Measurements from ENCODE around the gene TAF11. TPM values are rescaled to one million over a fixed set of nuclear protein-coding genes. Genes with fewer than 3 reads are reported as not detected.
A peak's percentile ranks its signal among the peaks of the same experiment; 100 is the strongest.
"Not testable (repeated sequence)": the region's sequence is repeated elsewhere in the genome, so short reads cannot be mapped to it uniquely, and the experiment has no call there.

TAF11 gene
- total and polyA plus RNA-seq, 4 donors = 26.4 to 49.3 (median 46.2) TPM

GRCh38 chr6:34908194-34908593 is 20.4 kb upstream of the TAF11 start:
- 100% methylated on average over 3 of the region's 3 CpGs for WGBS (ENCODE audit: insufficient coverage)
- DNase-seq (ENCODE audit: low read depth in 4 of 6, low spot score in 6 of 6) = no peak
- H3K27me3 ChIP-seq (ENCODE audit: control insufficient read depth, insufficient read depth, low read length) = no peaks in the 10 kb centered on the region
- H3K36me3 ChIP-seq (ENCODE audit: control insufficient read depth, insufficient read depth, low read length) = no peaks in the 10 kb centered on the region
- H3K4me3 ChIP-seq (ENCODE audit: low read depth, low read length) = no peak overlapping the region
- H3K4me1 ChIP-seq (ENCODE audit: control insufficient read depth, insufficient read depth, low read length) = no peaks in the 10 kb centered on the region
- H3K27ac ChIP-seq (ENCODE audit: low read depth, low read length) = no peak overlapping the region
- H3K9me3 ChIP-seq (ENCODE audit: control insufficient read depth, insufficient read depth, low read length) = no peaks in the 10 kb centered on the region

DNA sequence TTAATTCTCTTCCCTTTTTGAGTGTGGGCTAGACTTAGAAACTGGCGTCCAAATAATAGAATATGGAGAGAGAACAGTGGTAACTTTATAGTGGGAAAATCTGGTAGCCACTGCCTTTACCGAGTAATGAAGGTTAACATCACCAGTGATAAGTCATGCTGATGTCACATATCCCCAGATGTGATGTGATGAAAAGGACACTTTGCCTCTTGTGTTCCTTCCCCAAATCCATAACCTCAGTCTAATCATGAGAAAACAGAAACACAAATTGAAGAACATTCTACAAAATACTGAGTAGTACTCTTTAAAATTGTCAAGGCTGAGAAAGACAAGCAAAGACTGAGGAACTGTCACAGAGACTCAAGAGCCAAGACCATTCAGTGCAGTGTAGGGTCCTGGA is 19.0 kb upstream of the TAF11 start:
- Histone ChIP-seq H3K4me1 (ENCODE audit: control insufficient read depth, insufficient read depth, low read length) (no peaks in the 10 kb centered on the region), H3K36me3 (ENCODE audit: control insufficient read depth, insufficient read depth, low read length) (no peaks in the 10 kb centered on the region), H3K27ac (ENCODE audit: low read depth, low read length) (no peak overlapping the region), H3K27me3 (ENCODE audit: control insufficient read depth, insufficient read depth, low read length) (no peaks in the 10 kb centered on the region), H3K9me3 (ENCODE audit: control insufficient read depth, insufficient read depth, low read length) (no peaks in the 10 kb centered on the region), H3K4me3 (ENCODE audit: low read depth, low read length) (no peak overlapping the region)
- no peak for DNase-seq (ENCODE audit: low read depth in 4 of 6, low spot score in 6 of 6)
- WGBS (ENCODE audit: insufficient coverage) = no CpG with 5 or more reads among the region's 2 CpGs

GRCh38 chr6:34904990-34905613 is 17.3 kb upstream of the TAF11 start:
- Histone ChIP-seq H3K9me3 (ENCODE audit: control insufficient read depth, insufficient read depth, low read length) (no peaks in the 10 kb centered on the region), H3K27me3 (ENCODE audit: control insufficient read depth, insufficient read depth, low read length) (no peaks in the 10 kb centered on the region), H3K27ac (ENCODE audit: low read depth, low read length) (no peak overlapping the region), H3K36me3 (ENCODE audit: control insufficient read depth, insufficient read depth, low read length) (no peaks in the 10 kb centered on the region), H3K4me1 (ENCODE audit: control insufficient read depth, insufficient read depth, low read length) (no peaks in the 10 kb centered on the region), H3K4me3 (ENCODE audit: low read depth, low read length) (no peak overlapping the region)
- 93% methylated on average over 3 of the region's 5 CpGs for WGBS (ENCODE audit: insufficient coverage)
- no peak for DNase-seq (ENCODE audit: low read depth in 4 of 6, low spot score in 6 of 6)

GRCh38 chr6:34901930-34902329 is 14.1 kb upstream of the TAF11 start:
- H3K9me3 ChIP-seq (ENCODE audit: control insufficient read depth, insufficient read depth, low read length) = no peaks in the 10 kb centered on the region
- peak in 1 of 6 donors; percentile 43 for DNase-seq (ENCODE audit: low read depth in 4 of 6, low spot score in 6 of 6)
- H3K4me3 ChIP-seq (ENCODE audit: low read depth, low read length) = no peak overlapping the region
- no peaks in the 10 kb centered on the region for H3K36me3 ChIP-seq (ENCODE audit: control insufficient read depth, insufficient read depth, low read length)
- H3K27ac ChIP-seq (ENCODE audit: low read depth, low read length) = no peak overlapping the region
- no peaks in the 10 kb centered on the region for H3K27me3 ChIP-seq (ENCODE audit: control insufficient read depth, insufficient read depth, low read length)
- no peaks in the 10 kb centered on the region for H3K4me1 ChIP-seq (ENCODE audit: control insufficient read depth, insufficient read depth, low read length)
- WGBS (ENCODE audit: insufficient coverage) = 100% methylated on average over 2 of the region's 5 CpGs

DNA sequence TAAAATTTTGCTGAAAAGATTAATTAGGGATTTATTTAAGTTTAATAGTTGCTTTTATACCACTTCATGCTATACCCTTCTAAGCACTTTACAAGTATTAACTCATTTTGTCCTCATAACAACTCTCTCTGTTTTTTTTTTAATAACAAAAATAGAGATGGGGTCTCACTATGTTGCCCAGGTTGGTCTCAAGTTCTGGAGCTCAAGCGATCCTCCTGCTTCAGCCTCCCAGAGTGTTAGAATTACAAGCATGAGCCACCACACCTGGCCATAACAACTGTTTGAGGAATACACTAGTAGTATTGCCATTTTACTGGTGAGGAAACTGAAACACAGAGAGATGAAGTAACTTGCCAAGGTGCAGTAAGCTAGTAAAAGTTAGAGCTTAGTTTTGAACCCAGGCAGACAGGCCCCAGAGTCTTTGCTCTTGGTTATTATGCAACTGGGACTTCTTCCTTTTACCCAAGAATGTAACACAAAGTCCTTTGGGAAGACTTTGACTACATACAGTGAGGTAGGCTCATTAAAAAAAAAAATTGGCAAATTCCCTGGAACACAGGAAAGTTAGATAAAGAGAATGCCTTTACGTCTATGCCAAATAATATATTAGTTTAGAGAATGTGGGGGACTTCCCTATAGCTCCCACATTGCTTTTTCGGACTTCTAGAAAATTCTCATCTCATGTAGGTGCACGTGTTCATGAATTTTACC is 12.6 kb upstream of the TAF11 start:
- Histone ChIP-seq H3K27me3 (ENCODE audit: control insufficient read depth, insufficient read depth, low read length) (no peaks in the 10 kb centered on the region), H3K36me3 (ENCODE audit: control insufficient read depth, insufficient read depth, low read length) (no peaks in the 10 kb centered on the region), H3K4me3 (ENCODE audit: low read depth, low read length) (no peak overlapping the region), H3K27ac (ENCODE audit: low read depth, low read length) (no peak overlapping the region), H3K9me3 (ENCODE audit: control insufficient read depth, insufficient read depth, low read length) (no peaks in the 10 kb centered on the region), H3K4me1 (ENCODE audit: control insufficient read depth, insufficient read depth, low read length) (peaks cover 4% of the 10 kb centered on the region)
- WGBS (ENCODE audit: insufficient coverage) = no CpG with 5 or more reads among the region's 4 CpGs
- no peak for DNase-seq (ENCODE audit: low read depth in 4 of 6, low spot score in 6 of 6)

DNA sequence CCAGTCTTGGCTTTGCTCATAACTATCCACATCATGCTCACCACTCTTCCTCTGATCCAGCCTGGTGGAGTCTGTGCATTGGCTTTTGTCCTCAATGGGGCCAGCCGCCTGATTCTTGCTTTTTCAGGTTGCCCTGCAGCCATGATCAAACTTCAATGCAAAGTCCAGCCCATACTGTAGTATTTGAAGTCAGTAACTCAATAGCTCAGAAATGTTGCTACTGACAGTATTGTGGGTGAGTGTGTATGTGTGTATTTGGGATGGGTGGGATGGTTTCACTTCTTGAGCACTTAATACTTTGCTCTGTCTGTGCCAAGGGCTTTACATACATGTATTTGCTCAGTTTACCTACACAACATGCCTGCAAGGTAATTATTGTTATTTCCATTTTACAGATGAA is 11.9 kb upstream of the TAF11 start:
- not testable (repeated sequence) for H3K27ac ChIP-seq (ENCODE audit: low read depth, low read length); H3K4me1 ChIP-seq (ENCODE audit: control insufficient read depth, insufficient read depth, low read length); H3K4me3 ChIP-seq (ENCODE audit: low read depth, low read length); H3K9me3 ChIP-seq (ENCODE audit: control insufficient read depth, insufficient read depth, low read length); H3K36me3 ChIP-seq (ENCODE audit: control insufficient read depth, insufficient read depth, low read length); H3K27me3 ChIP-seq (ENCODE audit: control insufficient read depth, insufficient read depth, low read length); DNase-seq (ENCODE audit: low read depth in 4 of 6, low spot score in 6 of 6)
- WGBS (ENCODE audit: insufficient coverage) = no CpG with 5 or more reads among the region's 1 CpG

DNA sequence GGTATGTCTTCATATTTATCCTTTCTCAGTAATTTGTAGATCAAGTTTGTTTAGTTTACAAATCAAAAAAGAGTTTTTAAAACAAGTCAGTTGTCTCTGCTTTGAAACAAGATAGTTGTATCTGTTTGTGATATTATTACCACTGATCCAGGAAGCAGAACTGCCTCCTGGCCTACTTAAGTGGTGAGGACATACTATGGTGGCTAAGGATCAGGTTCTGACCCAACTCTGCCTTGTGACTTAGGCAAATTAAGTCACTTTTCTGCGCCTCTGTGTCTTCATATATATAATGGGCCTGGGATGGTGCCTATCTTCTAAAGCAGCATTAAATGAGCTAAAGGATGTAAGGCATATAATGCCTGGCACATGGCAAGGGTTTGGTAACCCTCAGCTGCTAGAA is 9.9 kb upstream of the TAF11 start:
- H3K27ac ChIP-seq (ENCODE audit: low read depth, low read length) = no peak overlapping the region

GRCh38 chr6:34897130-34897529 is 9.3 kb upstream of the TAF11 start:
- no peaks in the 10 kb centered on the region for H3K9me3 ChIP-seq (ENCODE audit: control insufficient read depth, insufficient read depth, low read length)
- H3K27ac ChIP-seq (ENCODE audit: low read depth, low read length) = no peak overlapping the region
- H3K4me3 ChIP-seq (ENCODE audit: low read depth, low read length) = no peak overlapping the region
- DNase-seq (ENCODE audit: low read depth in 4 of 6, low spot score in 6 of 6) = no peak
- no peaks in the 10 kb centered on the region for H3K36me3 ChIP-seq (ENCODE audit: control insufficient read depth, insufficient read depth, low read length)
- 71% methylated on average over 1 of the region's 1 CpG for WGBS (ENCODE audit: insufficient coverage)
- H3K27me3 ChIP-seq (ENCODE audit: control insufficient read depth, insufficient read depth, low read length) = no peaks in the 10 kb centered on the region
- H3K4me1 ChIP-seq (ENCODE audit: control insufficient read depth, insufficient read depth, low read length) = peaks cover 4% of the 10 kb centered on the region

More for the DNA sequence above, 9.9 kb upstream of the TAF11 start:
- Histone ChIP-seq H3K36me3 (ENCODE audit: control insufficient read depth, insufficient read depth, low read length) (no peaks in the 10 kb centered on the region), H3K4me3 (ENCODE audit: low read depth, low read length) (no peak overlapping the region), H3K27me3 (ENCODE audit: control insufficient read depth, insufficient read depth, low read length) (no peaks in the 10 kb centered on the region), H3K9me3 (ENCODE audit: control insufficient read depth, insufficient read depth, low read length) (no peaks in the 10 kb centered on the region), H3K4me1 (ENCODE audit: control insufficient read depth, insufficient read depth, low read length) (peaks cover 4% of the 10 kb centered on the region)
- DNase-seq (ENCODE audit: low read depth in 4 of 6, low spot score in 6 of 6) = no peak
- WGBS (ENCODE audit: insufficient coverage) = no CpG with 5 or more reads among the region's 1 CpG

GRCh38 chr6:34894693-34895092 is 6.9 kb upstream of the TAF11 start:
- no peaks in the 10 kb centered on the region for H3K36me3 ChIP-seq (ENCODE audit: control insufficient read depth, insufficient read depth, low read length)
- H3K4me1 ChIP-seq (ENCODE audit: control insufficient read depth, insufficient read depth, low read length) = peaks cover 9% of the 10 kb centered on the region
- H3K27me3 ChIP-seq (ENCODE audit: control insufficient read depth, insufficient read depth, low read length) = no peaks in the 10 kb centered on the region
- H3K9me3 ChIP-seq (ENCODE audit: control insufficient read depth, insufficient read depth, low read length) = no peaks in the 10 kb centered on the region
- 100% methylated on average over 1 of the region's 1 CpG for WGBS (ENCODE audit: insufficient coverage)
- DNase-seq (ENCODE audit: low read depth in 4 of 6, low spot score in 6 of 6) = no peak
- no peak overlapping the region for H3K27ac ChIP-seq (ENCODE audit: low read depth, low read length)
- H3K4me3 ChIP-seq (ENCODE audit: low read depth, low read length) = no peak overlapping the region

DNA sequence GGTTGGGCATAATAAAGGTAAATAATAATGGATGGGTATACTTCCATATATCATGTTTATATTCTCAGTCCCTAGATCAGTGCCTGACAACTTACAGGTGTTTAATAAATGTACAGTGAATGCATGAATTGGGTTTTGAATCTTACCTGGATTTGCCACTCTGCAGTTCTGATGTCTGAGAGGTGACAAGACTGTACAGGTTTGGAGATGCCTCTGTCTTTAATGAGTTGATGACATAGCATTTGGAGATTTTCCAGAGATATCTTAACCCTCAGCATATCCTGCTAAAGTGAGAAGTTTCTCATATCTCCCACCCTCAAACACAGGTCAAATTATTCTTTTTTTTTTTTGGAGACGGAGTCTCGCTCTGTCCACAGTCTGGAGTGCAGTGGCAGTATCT is 3.5 kb upstream of the TAF11 start:
- 100% methylated on average over 2 of the region's 2 CpGs for WGBS (ENCODE audit: insufficient coverage)
- no peaks in the 10 kb centered on the region for H3K36me3 ChIP-seq (ENCODE audit: control insufficient read depth, insufficient read depth, low read length)
- no peaks in the 10 kb centered on the region for H3K9me3 ChIP-seq (ENCODE audit: control insufficient read depth, insufficient read depth, low read length)
- H3K4me1 ChIP-seq (ENCODE audit: control insufficient read depth, insufficient read depth, low read length) = peaks cover 13% of the 10 kb centered on the region
- DNase-seq (ENCODE audit: low read depth in 4 of 6, low spot score in 6 of 6) = no peak
- no peaks in the 10 kb centered on the region for H3K27me3 ChIP-seq (ENCODE audit: control insufficient read depth, insufficient read depth, low read length)
- peak overlapping the region; percentile 0 for H3K4me3 ChIP-seq (ENCODE audit: low read depth, low read length)
- H3K27ac ChIP-seq (ENCODE audit: low read depth, low read length) = no peak overlapping the region
